ENCODE results near the gene SLC36A2.

Gene SLC36A2

DNA sequence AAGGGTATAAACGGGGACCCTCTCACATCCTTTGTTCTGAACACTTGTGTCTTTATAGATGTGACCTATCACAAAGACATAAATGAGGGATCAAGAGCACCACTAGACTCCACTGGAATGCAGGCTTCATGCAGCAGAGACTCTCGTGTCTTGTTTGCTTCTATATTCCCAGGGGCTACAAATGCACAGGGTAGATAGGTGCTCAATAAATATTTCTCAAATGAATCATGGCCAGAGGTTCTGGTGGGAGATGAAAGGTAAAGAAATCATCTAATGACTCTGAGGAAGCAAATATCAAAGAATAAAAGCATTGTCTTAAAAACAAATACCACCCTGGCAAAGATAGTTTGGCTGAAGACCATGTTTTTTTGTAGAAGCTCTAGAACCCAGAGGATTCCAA lies 50.4 kb downstream of the SLC36A2 start:
- peaks cover 17% of the 10 kb centered on the region for H3K27me3 Mint-ChIP-seq (ENCODE audit: low read depth)
- H3K4me1 Mint-ChIP-seq: peaks cover 7% of the 10 kb centered on the region
- no peaks in the 10 kb centered on the region for H3K36me3 Mint-ChIP-seq (ENCODE audit: low read depth)
- no peak overlapping the region for H3K27ac Mint-ChIP-seq
- no peak overlapping the region for H3K4me3 Mint-ChIP-seq
- no peaks in the 10 kb centered on the region for H3K9me3 Mint-ChIP-seq
- TF ChIP-seq, protein P1, sequence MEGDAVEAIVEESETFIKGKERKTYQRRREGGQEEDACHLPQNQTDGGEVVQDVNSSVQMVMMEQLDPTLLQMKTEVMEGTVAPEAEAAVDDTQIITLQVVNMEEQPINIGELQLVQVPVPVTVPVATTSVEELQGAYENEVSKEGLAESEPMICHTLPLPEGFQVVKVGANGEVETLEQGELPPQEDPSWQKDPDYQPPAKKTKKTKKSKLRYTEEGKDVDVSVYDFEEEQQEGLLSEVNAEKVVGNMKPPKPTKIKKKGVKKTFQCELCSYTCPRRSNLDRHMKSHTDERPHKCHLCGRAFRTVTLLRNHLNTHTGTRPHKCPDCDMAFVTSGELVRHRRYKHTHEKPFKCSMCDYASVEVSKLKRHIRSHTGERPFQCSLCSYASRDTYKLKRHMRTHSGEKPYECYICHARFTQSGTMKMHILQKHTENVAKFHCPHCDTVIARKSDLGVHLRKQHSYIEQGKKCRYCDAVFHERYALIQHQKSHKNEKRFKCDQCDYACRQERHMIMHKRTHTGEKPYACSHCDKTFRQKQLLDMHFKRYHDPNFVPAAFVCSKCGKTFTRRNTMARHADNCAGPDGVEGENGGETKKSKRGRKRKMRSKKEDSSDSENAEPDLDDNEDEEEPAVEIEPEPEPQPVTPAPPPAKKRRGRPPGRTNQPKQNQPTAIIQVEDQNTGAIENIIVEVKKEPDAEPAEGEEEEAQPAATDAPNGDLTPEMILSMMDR (IDR thresholded peaks at IDR 0.05; ENCODE audit: unreplicated experiment in 3 of 3): no peak

DNA sequence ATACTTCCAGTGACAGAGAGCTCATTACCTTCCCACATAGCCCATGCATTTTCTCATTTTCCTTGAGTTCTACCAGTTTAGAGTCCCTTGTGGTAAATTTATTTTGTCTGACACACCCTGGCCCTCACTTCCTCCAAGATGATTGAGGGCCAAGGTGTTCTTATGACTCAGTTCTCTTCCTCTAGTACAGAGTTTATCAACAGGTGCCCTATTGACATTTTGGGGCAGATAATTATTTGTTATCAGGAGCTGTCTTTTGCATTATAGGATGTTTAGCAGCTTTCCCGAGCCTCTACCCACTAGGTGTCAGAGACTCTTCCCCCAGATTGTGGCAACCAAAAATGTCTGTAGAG lies 50.9 kb downstream of the SLC36A2 start:
- Mint-ChIP-seq H3K9me3 (peaks cover under 1% of the 10 kb centered on the region), H3K36me3 (ENCODE audit: low read depth) (no peaks in the 10 kb centered on the region), H3K4me1 (peaks cover 7% of the 10 kb centered on the region), H3K4me3 (no peak overlapping the region), H3K27ac (no peak overlapping the region), H3K27me3 (ENCODE audit: low read depth) (peaks cover 15% of the 10 kb centered on the region)
- TF ChIP-seq, protein P1 (IDR thresholded peaks at IDR 0.05; ENCODE audit: unreplicated experiment in 3 of 3): no peak

DNA sequence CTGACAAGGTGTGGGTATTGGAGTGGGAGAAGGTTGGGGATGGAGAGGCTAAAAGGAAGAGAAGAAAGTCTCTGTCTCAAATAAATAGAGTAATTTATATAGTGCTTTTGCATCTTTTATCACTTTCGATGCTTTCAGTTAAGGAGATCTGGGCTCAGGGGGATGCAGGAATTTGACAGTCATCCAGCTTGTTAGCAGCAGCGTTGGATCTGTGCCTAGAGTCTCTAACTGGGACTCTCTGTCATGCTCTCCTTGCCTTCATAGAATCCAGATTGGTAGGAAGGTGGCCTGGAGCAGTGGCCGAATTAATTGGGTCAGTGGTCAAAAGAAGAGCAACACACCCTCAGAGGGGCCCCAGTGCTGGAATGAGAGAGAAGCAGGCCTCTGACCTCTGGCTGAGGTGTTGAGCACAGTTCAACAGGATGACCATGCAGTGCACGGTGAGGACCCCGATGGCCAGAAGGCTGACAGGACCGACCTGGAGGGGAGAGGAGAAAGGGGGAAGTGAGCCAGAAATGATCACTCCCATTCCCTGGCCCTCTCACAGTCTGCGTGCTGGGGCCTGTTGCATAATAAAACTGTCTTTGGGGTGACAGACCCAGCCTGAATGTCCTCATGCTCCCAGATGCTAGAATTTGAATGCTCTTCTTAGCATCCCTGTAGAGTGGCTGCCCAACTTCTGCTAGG lies 51.4 kb downstream of the SLC36A2 start:
- H3K9me3 Mint-ChIP-seq: peaks cover 4% of the 10 kb centered on the region
- TF ChIP-seq, protein P1 (IDR thresholded peaks at IDR 0.05; ENCODE audit: unreplicated experiment in 3 of 3): no peak
- H3K36me3 Mint-ChIP-seq (ENCODE audit: low read depth): no peaks in the 10 kb centered on the region
- H3K4me1 Mint-ChIP-seq: peaks cover 7% of the 10 kb centered on the region
- peaks cover 13% of the 10 kb centered on the region for H3K27me3 Mint-ChIP-seq (ENCODE audit: low read depth)
- peak overlapping the region in 1 of 3 experiments; percentile 26 for H3K27ac Mint-ChIP-seq
- no peak overlapping the region for H3K4me3 Mint-ChIP-seq

DNA sequence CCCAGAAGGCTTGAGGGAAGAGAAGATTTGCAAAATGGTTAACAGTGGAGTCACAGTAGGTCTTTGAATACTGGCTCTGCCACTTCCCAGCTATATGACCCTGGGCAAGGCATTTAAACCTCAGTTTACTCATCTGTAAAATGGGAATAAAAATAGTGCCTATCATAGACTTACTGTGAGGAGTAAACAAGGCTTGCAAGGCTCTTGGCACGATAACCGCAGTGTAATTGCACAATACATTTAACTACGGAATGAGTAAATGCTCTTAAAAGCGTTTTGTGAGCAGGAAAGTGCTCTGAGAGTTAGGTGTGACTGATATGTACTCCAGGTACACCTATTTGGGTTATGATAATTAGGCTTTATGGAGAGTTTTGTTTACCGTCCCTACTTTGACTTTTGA lies 52.2 kb downstream of the SLC36A2 start:
- H3K36me3 Mint-ChIP-seq (ENCODE audit: low read depth): no peaks in the 10 kb centered on the region

DNA sequence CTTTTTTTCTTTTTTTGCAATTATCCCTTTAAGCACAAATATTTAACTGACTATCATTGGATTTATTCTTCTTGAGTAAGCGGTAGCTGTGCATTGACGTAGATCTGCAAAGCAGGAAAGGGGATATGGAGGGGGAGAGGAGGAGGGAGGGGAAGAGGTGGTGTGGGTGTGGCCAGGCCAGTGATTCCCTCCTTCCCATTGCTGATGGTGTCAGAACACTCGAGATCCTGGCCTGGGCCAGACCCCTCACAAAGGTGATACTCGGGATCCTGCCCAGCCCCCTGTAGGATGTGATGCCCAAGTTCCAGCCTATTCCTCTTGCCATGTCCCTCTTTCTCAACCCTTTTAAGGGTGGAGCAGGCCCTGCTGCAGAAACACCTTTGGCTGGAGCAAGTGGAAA lies 53.7 kb downstream of the SLC36A2 start:
- Mint-ChIP-seq H3K27me3 (ENCODE audit: low read depth) (peaks cover 13% of the 10 kb centered on the region), H3K36me3 (ENCODE audit: low read depth) (no peaks in the 10 kb centered on the region), H3K4me3 (no peak overlapping the region), H3K4me1 (peaks cover 7% of the 10 kb centered on the region), H3K27ac (no peak overlapping the region), H3K9me3 (peaks cover 4% of the 10 kb centered on the region)
- TF ChIP-seq, protein P1 (IDR thresholded peaks at IDR 0.05; ENCODE audit: unreplicated experiment in 3 of 3): no peak

More for the DNA sequence above, 52.2 kb downstream of the SLC36A2 start:
- H3K27ac Mint-ChIP-seq: no peak overlapping the region
- peaks cover 7% of the 10 kb centered on the region for H3K4me1 Mint-ChIP-seq
- H3K4me3 Mint-ChIP-seq: no peak overlapping the region
- peaks cover 4% of the 10 kb centered on the region for H3K9me3 Mint-ChIP-seq
- TF ChIP-seq, protein P1 (IDR thresholded peaks at IDR 0.05; ENCODE audit: unreplicated experiment in 3 of 3): no peak
- peaks cover 13% of the 10 kb centered on the region for H3K27me3 Mint-ChIP-seq (ENCODE audit: low read depth)

DNA sequence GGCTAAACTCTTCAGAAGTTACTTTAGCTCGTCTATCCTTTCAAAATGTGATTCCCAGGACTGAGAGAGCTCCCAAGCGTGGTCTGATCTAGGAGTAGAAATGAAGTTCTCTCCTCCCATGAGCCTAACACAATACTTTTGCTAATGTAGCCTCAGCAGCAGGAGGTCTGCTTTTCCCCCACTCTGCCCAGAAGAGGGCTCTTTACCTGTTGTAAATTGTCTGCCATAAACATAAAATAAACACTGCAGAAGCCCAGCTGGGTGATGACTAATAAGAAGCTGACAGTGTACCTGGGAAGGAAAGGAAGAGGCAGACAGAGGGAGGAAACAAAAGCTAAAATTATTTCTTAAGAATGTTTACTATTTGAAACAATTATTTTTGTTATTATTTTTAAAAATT lies 59.2 kb downstream of the SLC36A2 start:
- H3K36me3 Mint-ChIP-seq (ENCODE audit: low read depth): no peaks in the 10 kb centered on the region
- H3K27ac Mint-ChIP-seq: no peak overlapping the region
- H3K27me3 Mint-ChIP-seq (ENCODE audit: low read depth): peaks cover 5% of the 10 kb centered on the region

More for the DNA sequence above, 59.2 kb downstream of the SLC36A2 start:
- no peaks in the 10 kb centered on the region for H3K4me1 Mint-ChIP-seq
- TF ChIP-seq, protein P1 (IDR thresholded peaks at IDR 0.05; ENCODE audit: unreplicated experiment in 3 of 3): no peak
- no peak overlapping the region for H3K4me3 Mint-ChIP-seq
- H3K9me3 Mint-ChIP-seq: peaks cover 4% of the 10 kb centered on the region
